Liver (tissue), 9 donors: ENCODE data around the gene AMMECR1. TPM values are rescaled to one million over a fixed set of nuclear protein-coding genes. Genes with fewer than 3 reads are reported as not detected.

Source experiments
- DNase-seq: peaks from one replicate; pipeline ENCODE4 v3.0.0-alpha.2; 2017; ENCODE audit warnings: low spot score
- H3K27ac ChIP-seq, 2 donors: one replicate each; pipeline ENCODE4 v1.7.0; 2013; ENCODE audit warnings: inconsistent platforms in 2 of 2, low read length in 2 of 2, control low read depth in 1 of 2, low read depth in 1 of 2, mild to moderate bottlenecking in 1 of 2
- H3K27me3 ChIP-seq, 4 donors: one replicate each; pipeline versions ENCODE4 v1.6.1 to v1.7.0; 2013; ENCODE audit warnings: low read length in 3 of 4, inconsistent platforms in 1 of 4, mild to moderate bottlenecking in 1 of 4, moderate library complexity in 1 of 4; ENCODE audit not compliant: control insufficient read depth in 4 of 4, insufficient read depth in 4 of 4
- H3K36me3 ChIP-seq, 4 donors: one replicate each; pipeline versions ENCODE4 v1.6.1 to v1.7.0; 2013; ENCODE audit warnings: low read length in 3 of 4, mild to moderate bottlenecking in 3 of 4, low read depth in 1 of 4, moderate library complexity in 1 of 4; ENCODE audit not compliant: control insufficient read depth in 4 of 4, insufficient read depth in 3 of 4
- H3K4me1 ChIP-seq, 4 donors: one replicate each; pipeline versions ENCODE4 v1.6.1 to v1.7.0; 2013; ENCODE audit warnings: low read length in 3 of 4, mild to moderate bottlenecking in 3 of 4, moderate library complexity in 1 of 4; ENCODE audit not compliant: control insufficient read depth in 4 of 4, insufficient read depth in 4 of 4
- H3K4me3 ChIP-seq, 3 donors: one replicate each; pipeline versions ENCODE4 v1.6.1 to v1.7.0; 2013; ENCODE audit warnings: low read length in 3 of 3, control low read depth in 1 of 3, low read depth in 1 of 3, mild to moderate bottlenecking in 1 of 3
- H3K9ac ChIP-seq, 2 donors: one replicate each; pipeline ENCODE4 v1.7.0; 2013; ENCODE audit warnings: low read length in 2 of 2, mild to moderate bottlenecking in 2 of 2, moderate library complexity in 2 of 2, control low read depth in 1 of 2, low read depth in 1 of 2
- H3K9me3 ChIP-seq, 4 donors: one replicate each; pipeline versions ENCODE4 v1.6.1 to v1.7.0; 2013; ENCODE audit warnings: low read length in 3 of 4; ENCODE audit not compliant: control insufficient read depth in 4 of 4
- EGR1 ChIP-seq, 2 donors: IDR thresholded peaks; 2 replicates each; pipeline ENCODE4 v1.6.1; 2016 to 2018; ENCODE audit warnings: antibody characterized with exemption in 2 of 2, low read depth in 2 of 2
- FOXA1 ChIP-seq: IDR thresholded peaks from 2 replicates; pipeline ENCODE4 v1.6.1; 2016; ENCODE audit warnings: antibody characterized with exemption
- FOXA2 ChIP-seq: IDR thresholded peaks from 2 replicates; pipeline ENCODE4 v1.6.1; 2016; ENCODE audit warnings: antibody characterized with exemption
- GABPA ChIP-seq, 2 donors: IDR thresholded peaks in 1 of 2; conservative IDR thresholded peaks in 1 of 2; 2 replicates each; pipeline ENCODE4 v1.6.1; 2016; ENCODE audit warnings: antibody characterized with exemption in 2 of 2, mild to moderate bottlenecking in 1 of 2, moderate library complexity in 1 of 2
- HNF4A ChIP-seq, 2 donors: conservative IDR thresholded peaks; 2 replicates each; pipeline ENCODE4 v1.6.1; 2016; ENCODE audit warnings: antibody characterized with exemption in 2 of 2, mild to moderate bottlenecking in 2 of 2
- HNF4G ChIP-seq: IDR thresholded peaks from 2 replicates; pipeline ENCODE4 v1.6.1; 2016; ENCODE audit warnings: antibody characterized with exemption
- JUND ChIP-seq, 2 donors: IDR thresholded peaks; 2 replicates each; pipeline ENCODE4 v1.6.1; 2016; ENCODE audit warnings: antibody characterized with exemption in 2 of 2
- NR2F2 ChIP-seq: IDR thresholded peaks from 2 replicates; pipeline ENCODE4 v1.6.1; 2016; ENCODE audit warnings: antibody characterized with exemption
- RAD21 ChIP-seq, 2 donors: IDR thresholded peaks; 2 replicates each; pipeline ENCODE4 v1.6.1; 2016; ENCODE audit warnings: antibody characterized with exemption in 2 of 2, mild to moderate bottlenecking in 2 of 2
- SP1 ChIP-seq: IDR thresholded peaks from 2 replicates; pipeline ENCODE4 v1.6.1; 2018; ENCODE audit warnings: antibody characterized with exemption, mild to moderate bottlenecking
- TAF1 ChIP-seq: conservative IDR thresholded peaks from 2 replicates; pipeline ENCODE4 v1.6.1; 2016; ENCODE audit warnings: antibody characterized with exemption, mild to moderate bottlenecking
- YY1 ChIP-seq: IDR thresholded peaks from 2 replicates; pipeline ENCODE4 v1.6.1; 2016; ENCODE audit warnings: antibody characterized with exemption, mild to moderate bottlenecking
- WGBS: extraction: QIAGEN DNeasy Blood & Tissue Kit; methylation state at CpG from one replicate; pipeline ENCODE4 v1.1.7; 2013; 5-methylcytosine and 5-hydroxymethylcytosine counted together
- polyA plus RNA-seq, 2 donors: library from polyadenylated mRNA; stranded (reverse) in 1 of 2; unstranded in 1 of 2; fragments of 200-250 nt in 1 of 2; fragments of >200 nt in 1 of 2; fragmentation: Nextera tagmentation in 1 of 2; extraction: Ambion mirVana in 1 of 2; gene quantifications; one replicate each; pipeline versions ENCODE4 v1.2.1 to v1.2.3, GENCODE V29; 2013 to 2015
- total RNA-seq, 2 donors: library from RNA; depleted of rRNA; stranded (reverse); fragments of >200 nt; gene quantifications; one replicate each; pipeline ENCODE4 v1.2.3, GENCODE V29; 2014
- TF ChIP-seq, protein P1 (sequence below): IDR thresholded peaks from 2 replicates; pipeline ENCODE4 v1.6.1; 2016; ENCODE audit warnings: antibody characterized with exemption, mild to moderate bottlenecking
- TF ChIP-seq, protein P2 (sequence below): IDR thresholded peaks from 2 replicates; pipeline ENCODE4 v1.6.1; 2016; ENCODE audit warnings: antibody characterized with exemption
- TF ChIP-seq, protein P3 (sequence below): IDR thresholded peaks from 2 replicates; pipeline ENCODE4 v1.6.1; 2016; ENCODE audit warnings: antibody characterized with exemption
- TF ChIP-seq, protein P4 (sequence below): IDR thresholded peaks from 2 replicates; pipeline ENCODE4 v1.6.1; 2016; ENCODE audit warnings: antibody characterized with exemption
- TF ChIP-seq, protein P5 (sequence below): fragments of 150-350 bp; IDR thresholded peaks from 2 replicates; pipeline ENCODE4 v1.5.1; 2017; ENCODE audit warnings: improper control_type of control experiment, low read depth, low read length; ENCODE audit not compliant: missing input control
- donor health status: healthy.
- donor health status: healthy.
- donor health status: healthy.
- donor health status: healthy.
- donor health status: healthy.

Gene AMMECR1
- total and polyA plus RNA-seq, 4 donors, result 1.7 to 30.9 (median 3.6) TPM

DNA sequence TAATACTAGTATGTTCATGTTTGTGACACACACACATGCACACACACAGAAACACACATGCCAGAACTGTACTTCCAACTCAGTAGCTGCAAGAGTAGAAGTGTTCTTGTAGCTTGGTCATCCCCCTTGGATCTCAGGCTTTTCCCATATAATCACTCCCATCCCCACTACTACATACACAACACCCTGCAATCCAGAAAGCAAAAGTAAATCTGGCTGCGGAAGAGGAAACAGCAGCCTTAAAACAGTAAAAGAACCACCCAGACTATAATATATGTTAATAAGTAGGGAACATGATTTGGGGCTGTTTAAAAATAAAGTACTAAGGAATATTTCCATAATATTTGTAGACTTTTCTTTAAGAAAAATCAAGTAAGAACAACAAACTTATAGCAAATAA is 103.2 kb downstream of the AMMECR1 start:
- DNase-seq, result no peak
- H3K4me1 ChIP-seq, result no peaks in the 10 kb centered on the region
- no peak overlapping the region for H3K4me3 ChIP-seq
- H3K27me3 ChIP-seq, result no peaks in the 10 kb centered on the region
- H3K9ac ChIP-seq, result no peak overlapping the region
- no peak for TF ChIP-seq EGR1 (IDR thresholded peaks at IDR 0.05; ENCODE audit: low read depth in 2 of 2)
- TF ChIP-seq HNF4G, result no peak
- TF ChIP-seq, protein P1, sequence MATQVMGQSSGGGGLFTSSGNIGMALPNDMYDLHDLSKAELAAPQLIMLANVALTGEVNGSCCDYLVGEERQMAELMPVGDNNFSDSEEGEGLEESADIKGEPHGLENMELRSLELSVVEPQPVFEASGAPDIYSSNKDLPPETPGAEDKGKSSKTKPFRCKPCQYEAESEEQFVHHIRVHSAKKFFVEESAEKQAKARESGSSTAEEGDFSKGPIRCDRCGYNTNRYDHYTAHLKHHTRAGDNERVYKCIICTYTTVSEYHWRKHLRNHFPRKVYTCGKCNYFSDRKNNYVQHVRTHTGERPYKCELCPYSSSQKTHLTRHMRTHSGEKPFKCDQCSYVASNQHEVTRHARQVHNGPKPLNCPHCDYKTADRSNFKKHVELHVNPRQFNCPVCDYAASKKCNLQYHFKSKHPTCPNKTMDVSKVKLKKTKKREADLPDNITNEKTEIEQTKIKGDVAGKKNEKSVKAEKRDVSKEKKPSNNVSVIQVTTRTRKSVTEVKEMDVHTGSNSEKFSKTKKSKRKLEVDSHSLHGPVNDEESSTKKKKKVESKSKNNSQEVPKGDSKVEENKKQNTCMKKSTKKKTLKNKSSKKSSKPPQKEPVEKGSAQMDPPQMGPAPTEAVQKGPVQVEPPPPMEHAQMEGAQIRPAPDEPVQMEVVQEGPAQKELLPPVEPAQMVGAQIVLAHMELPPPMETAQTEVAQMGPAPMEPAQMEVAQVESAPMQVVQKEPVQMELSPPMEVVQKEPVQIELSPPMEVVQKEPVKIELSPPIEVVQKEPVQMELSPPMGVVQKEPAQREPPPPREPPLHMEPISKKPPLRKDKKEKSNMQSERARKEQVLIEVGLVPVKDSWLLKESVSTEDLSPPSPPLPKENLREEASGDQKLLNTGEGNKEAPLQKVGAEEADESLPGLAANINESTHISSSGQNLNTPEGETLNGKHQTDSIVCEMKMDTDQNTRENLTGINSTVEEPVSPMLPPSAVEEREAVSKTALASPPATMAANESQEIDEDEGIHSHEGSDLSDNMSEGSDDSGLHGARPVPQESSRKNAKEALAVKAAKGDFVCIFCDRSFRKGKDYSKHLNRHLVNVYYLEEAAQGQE, result no peak
- TF ChIP-seq, protein P2, sequence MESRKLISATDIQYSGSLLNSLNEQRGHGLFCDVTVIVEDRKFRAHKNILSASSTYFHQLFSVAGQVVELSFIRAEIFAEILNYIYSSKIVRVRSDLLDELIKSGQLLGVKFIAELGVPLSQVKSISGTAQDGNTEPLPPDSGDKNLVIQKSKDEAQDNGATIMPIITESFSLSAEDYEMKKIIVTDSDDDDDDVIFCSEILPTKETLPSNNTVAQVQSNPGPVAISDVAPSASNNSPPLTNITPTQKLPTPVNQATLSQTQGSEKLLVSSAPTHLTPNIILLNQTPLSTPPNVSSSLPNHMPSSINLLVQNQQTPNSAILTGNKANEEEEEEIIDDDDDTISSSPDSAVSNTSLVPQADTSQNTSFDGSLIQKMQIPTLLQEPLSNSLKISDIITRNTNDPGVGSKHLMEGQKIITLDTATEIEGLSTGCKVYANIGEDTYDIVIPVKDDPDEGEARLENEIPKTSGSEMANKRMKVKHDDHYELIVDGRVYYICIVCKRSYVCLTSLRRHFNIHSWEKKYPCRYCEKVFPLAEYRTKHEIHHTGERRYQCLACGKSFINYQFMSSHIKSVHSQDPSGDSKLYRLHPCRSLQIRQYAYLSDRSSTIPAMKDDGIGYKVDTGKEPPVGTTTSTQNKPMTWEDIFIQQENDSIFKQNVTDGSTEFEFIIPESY, result no peak
- TF ChIP-seq, protein P3, sequence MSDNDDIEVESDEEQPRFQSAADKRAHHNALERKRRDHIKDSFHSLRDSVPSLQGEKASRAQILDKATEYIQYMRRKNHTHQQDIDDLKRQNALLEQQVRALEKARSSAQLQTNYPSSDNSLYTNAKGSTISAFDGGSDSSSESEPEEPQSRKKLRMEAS, result no peak
- no peak for TF ChIP-seq TAF1
- no peak for TF ChIP-seq JUND (IDR thresholded peaks at IDR 0.05)
- no peak for TF ChIP-seq GABPA (IDR thresholded peaks at IDR 0.05 in 1 of 2, conservative IDR thresholded peaks at IDR 0.05 in 1 of 2)
- TF ChIP-seq, protein P4, sequence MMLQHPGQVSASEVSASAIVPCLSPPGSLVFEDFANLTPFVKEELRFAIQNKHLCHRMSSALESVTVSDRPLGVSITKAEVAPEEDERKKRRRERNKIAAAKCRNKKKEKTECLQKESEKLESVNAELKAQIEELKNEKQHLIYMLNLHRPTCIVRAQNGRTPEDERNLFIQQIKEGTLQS, result no peak
- TF ChIP-seq SP1, result no peak
- no peak for TF ChIP-seq HNF4A (conservative IDR thresholded peaks at IDR 0.05)
- TF ChIP-seq, protein P5, sequence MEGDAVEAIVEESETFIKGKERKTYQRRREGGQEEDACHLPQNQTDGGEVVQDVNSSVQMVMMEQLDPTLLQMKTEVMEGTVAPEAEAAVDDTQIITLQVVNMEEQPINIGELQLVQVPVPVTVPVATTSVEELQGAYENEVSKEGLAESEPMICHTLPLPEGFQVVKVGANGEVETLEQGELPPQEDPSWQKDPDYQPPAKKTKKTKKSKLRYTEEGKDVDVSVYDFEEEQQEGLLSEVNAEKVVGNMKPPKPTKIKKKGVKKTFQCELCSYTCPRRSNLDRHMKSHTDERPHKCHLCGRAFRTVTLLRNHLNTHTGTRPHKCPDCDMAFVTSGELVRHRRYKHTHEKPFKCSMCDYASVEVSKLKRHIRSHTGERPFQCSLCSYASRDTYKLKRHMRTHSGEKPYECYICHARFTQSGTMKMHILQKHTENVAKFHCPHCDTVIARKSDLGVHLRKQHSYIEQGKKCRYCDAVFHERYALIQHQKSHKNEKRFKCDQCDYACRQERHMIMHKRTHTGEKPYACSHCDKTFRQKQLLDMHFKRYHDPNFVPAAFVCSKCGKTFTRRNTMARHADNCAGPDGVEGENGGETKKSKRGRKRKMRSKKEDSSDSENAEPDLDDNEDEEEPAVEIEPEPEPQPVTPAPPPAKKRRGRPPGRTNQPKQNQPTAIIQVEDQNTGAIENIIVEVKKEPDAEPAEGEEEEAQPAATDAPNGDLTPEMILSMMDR, result no peak
- no peak for TF ChIP-seq FOXA2
- no peak for TF ChIP-seq YY1
- TF ChIP-seq RAD21 (IDR thresholded peaks at IDR 0.05), result no peak
- no peak for TF ChIP-seq NR2F2
- no peak for TF ChIP-seq FOXA1
- no peak overlapping the region for H3K27ac ChIP-seq
- WGBS, result 86% methylated on average over 1 of the region's 1 CpG
- no peaks in the 10 kb centered on the region for H3K36me3 ChIP-seq
- H3K9me3 ChIP-seq, result no peaks in the 10 kb centered on the region

DNA sequence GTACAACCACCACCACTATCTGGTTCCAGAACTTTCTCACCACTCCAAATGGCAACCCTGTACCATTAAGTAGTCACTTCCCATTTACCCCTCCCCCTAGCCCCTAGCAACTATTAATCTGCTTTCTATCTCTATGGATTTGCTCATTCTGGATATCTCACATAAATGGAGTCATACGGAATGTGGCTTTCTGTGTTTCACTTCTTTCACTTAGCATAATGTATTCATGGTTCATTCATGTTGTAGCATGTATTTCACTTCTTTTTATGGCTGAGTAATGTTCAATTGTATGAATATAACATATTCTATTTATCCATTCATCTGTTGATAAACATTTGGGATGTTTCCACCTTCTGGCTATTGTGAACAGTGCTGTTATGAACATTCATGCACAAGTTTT is 104.7 kb downstream of the AMMECR1 start:
- Histone ChIP-seq H3K4me1 (no peaks in the 10 kb centered on the region), H3K27me3 (no peaks in the 10 kb centered on the region), H3K27ac (no peak overlapping the region), H3K9me3 (no peaks in the 10 kb centered on the region), H3K36me3 (no peaks in the 10 kb centered on the region), H3K4me3 (no peak overlapping the region), H3K9ac (no peak overlapping the region)
- no peak for DNase-seq
- TF ChIP-seq, protein P2, result no peak
- TF ChIP-seq YY1 (no peak), SP1 (no peak)
- 96% methylated on average over 1 of the region's 1 CpG for WGBS
